PC-9 (cell line): ENCODE measurements around the gene TNFRSF25. TPM values are rescaled to one million over a fixed set of nuclear protein-coding genes. Genes with fewer than 3 reads are reported as not detected.

ENCODE experiments used
- BruUV-seq: library from RNA; stranded (reverse); fragments of 400-500 nt; replicated peaks from 2 replicates; lab custom pipeline; 2021; lab: Mats Ljungman, UMichigan
- CTCF ChIA-PET: fragments of 300-600 bp; sonication (Branson Sonifier 250); formaldehyde crosslinking; loops from one replicate; lab custom pipeline; 2022; ENCODE audit warnings: antibody characterized with exemption; lab: Charles Lee
- POLR2A ChIA-PET: fragments of 300-600 bp; sonication (Branson Sonifier 250); formaldehyde crosslinking; loops from one replicate; lab custom pipeline; 2022; ENCODE audit warnings: antibody characterized with exemption; ENCODE audit not compliant: unreplicated experiment; lab: Charles Lee
- DNase-seq, 2 experiments: peaks; one replicate each; pipeline versions ENCODE4 v3.0.0 to v3.0.0-alpha.2; 2015 to 2022; ENCODE audit warnings: mixed read lengths in 1 of 2
- H2AFZ ChIP-seq: fragments of 200-600 bp; sonication (generic); 2 replicates; pipeline ENCODE4 v1.8.1; 2017; ENCODE audit warnings: antibody characterized with exemption
- H3F3A ChIP-seq: fragments of 200-600 bp; sonication (generic); 2 replicates; pipeline ENCODE4 v1.8.1; 2017; ENCODE audit warnings: antibody characterized with exemption, mild to moderate bottlenecking, low read depth; ENCODE audit not compliant: insufficient read depth
- H3K27ac ChIP-seq: fragments of 200-600 bp; sonication (generic); 2 replicates; pipeline ENCODE4 v1.6.1; 2016; ENCODE audit warnings: mixed run types
- H3K27me3 ChIP-seq: fragments of 200-600 bp; sonication (generic); 2 replicates; pipeline ENCODE4 v1.6.1; 2016; ENCODE audit warnings: low read depth, mixed run types; ENCODE audit not compliant: insufficient read depth
- H3K36me3 ChIP-seq: fragments of 200-600 bp; sonication (generic); 2 replicates; pipeline ENCODE4 v1.6.1; 2016; ENCODE audit warnings: low read depth, mixed run types
- H3K4me1 ChIP-seq: fragments of 200-600 bp; sonication (generic); replicated peaks from 2 replicates; pipeline ENCODE4 v1.6.1; 2016; ENCODE audit warnings: mixed run types; ENCODE audit not compliant: insufficient read depth
- H3K4me2 ChIP-seq: fragments of 200-600 bp; sonication (generic); 2 replicates; pipeline ENCODE4 v1.6.1; 2017; ENCODE audit warnings: mixed run types
- H3K4me3 ChIP-seq: fragments of 200-600 bp; sonication (generic); 2 replicates; pipeline ENCODE4 v1.6.1; 2016; ENCODE audit warnings: mixed run types
- H3K79me2 ChIP-seq: fragments of 200-600 bp; sonication (generic); 2 replicates; pipeline ENCODE4 v1.6.1; 2017; ENCODE audit warnings: low read depth, mixed run types
- H3K9me2 ChIP-seq: fragments of 200-600 bp; sonication (generic); 2 replicates; pipeline ENCODE4 v1.8.1; 2017; ENCODE audit warnings: mild to moderate bottlenecking; ENCODE audit not compliant: insufficient read depth
- H3K9me3 ChIP-seq: fragments of 200-600 bp; sonication (generic); 2 replicates; pipeline ENCODE4 v1.8.1; 2016; ENCODE audit warnings: low read depth; ENCODE audit not compliant: insufficient read depth
- H4K20me1 ChIP-seq: fragments of 200-600 bp; sonication (generic); 2 replicates; pipeline ENCODE4 v1.8.1; 2017; ENCODE audit not compliant: insufficient read depth
- EZH2 ChIP-seq: fragments of 200-600 bp; sonication (generic); IDR thresholded peaks from 2 replicates; pipeline ENCODE4 v1.8.0; 2017; ENCODE audit warnings: antibody characterized with exemption, low read depth
- intact Hi-C: fragments of 100-400 bp; cut with micrococcal nuclease; formaldehyde crosslinking; loops from one replicate; pipeline ENCODE4 v1.10.0; 2022; ENCODE audit not compliant: unreplicated experiment
- total RNA-seq: library from RNA; stranded (reverse); gene quantifications from 2 replicates; pipeline ENCODE4 v1.2.3, GENCODE V29; 2021
- TF ChIP-seq, protein P1 (sequence below): fragments of 200-600 bp; sonication (generic); conservative IDR thresholded peaks from 2 replicates; pipeline ENCODE4 v1.6.1; 2017; ENCODE audit warnings: mixed run types, antibody characterized with exemption, mild to moderate bottlenecking, moderate library complexity

Gene TNFRSF25
- total RNA-seq, 1 experiment from 2014 or later = 12.3 TPM

DNA sequence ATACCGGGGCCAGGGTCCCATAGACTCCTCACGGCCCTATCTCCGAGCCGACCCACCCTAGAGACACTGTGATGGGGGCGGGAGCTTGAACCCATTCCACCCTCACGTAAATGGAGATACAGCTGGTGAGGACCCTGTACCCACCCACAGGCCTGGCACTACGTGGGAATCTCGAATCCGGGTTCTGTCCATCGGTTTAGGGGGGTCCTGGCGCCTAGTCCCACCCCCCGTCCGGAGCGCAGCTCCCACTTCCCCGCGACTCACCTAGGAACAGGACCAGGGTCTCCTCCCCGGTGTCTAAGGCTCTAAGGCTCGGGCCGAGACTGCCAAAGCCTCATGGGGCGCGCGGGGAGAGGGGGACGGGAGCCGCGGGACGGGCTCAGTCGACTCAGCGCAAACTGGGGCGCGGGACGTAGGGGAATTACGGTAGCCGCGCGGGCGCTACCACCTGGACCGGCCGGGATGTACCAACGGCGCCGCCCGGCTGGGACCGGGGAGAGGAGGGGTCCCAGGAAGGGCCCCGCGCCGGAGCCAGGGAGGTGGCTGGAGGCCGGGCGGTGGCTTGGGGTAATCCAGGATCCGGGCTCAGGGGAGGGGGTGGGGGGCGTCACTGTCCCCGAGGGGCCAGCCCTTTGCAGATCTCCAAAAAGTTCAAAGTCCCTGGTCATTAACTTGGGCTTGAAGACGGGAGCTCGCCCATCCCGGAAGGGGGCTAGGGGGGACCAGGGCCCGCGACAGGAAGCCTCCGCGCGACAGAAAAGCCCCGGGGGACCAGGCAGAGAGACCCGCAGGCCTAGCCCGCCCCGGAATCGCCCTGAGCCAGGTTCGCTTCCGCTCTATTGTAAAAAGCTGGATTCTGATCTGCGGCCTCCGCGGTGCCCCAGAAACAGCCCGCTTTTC, 24.5 kb upstream of the TNFRSF25 start:
- H3K4me1 ChIP-seq = peaks cover 19% of the 10 kb centered on the region
- no peaks in the 10 kb centered on the region for H4K20me1 ChIP-seq
- no peaks in the 10 kb centered on the region for H3K9me3 ChIP-seq
- no peaks in the 10 kb centered on the region for H3K79me2 ChIP-seq
- peak; percentile 45 to 76 for DNase-seq
- H3K27me3 ChIP-seq = no peaks in the 10 kb centered on the region
- intact Hi-C loops = loop anchor here (2.0 to 5.0 kb wide), 3 partner anchors 32 to 138 kb away; partner anchors contain the start of gene KLHL21
- H3K27ac ChIP-seq = peak overlapping the region; percentile 89
- H3K36me3 ChIP-seq = no peaks in the 10 kb centered on the region
- H3K4me2 ChIP-seq = peak overlapping the region; percentile 98
- H2AFZ ChIP-seq = peak overlapping the region; percentile 90
- TF ChIP-seq, protein P1, sequence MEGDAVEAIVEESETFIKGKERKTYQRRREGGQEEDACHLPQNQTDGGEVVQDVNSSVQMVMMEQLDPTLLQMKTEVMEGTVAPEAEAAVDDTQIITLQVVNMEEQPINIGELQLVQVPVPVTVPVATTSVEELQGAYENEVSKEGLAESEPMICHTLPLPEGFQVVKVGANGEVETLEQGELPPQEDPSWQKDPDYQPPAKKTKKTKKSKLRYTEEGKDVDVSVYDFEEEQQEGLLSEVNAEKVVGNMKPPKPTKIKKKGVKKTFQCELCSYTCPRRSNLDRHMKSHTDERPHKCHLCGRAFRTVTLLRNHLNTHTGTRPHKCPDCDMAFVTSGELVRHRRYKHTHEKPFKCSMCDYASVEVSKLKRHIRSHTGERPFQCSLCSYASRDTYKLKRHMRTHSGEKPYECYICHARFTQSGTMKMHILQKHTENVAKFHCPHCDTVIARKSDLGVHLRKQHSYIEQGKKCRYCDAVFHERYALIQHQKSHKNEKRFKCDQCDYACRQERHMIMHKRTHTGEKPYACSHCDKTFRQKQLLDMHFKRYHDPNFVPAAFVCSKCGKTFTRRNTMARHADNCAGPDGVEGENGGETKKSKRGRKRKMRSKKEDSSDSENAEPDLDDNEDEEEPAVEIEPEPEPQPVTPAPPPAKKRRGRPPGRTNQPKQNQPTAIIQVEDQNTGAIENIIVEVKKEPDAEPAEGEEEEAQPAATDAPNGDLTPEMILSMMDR = 0 out of 2 replicates have a peak, but pooled peaks have one; percentile 64
- no peak for TF ChIP-seq EZH2
- ChIA-PET CTCF (interaction anchor here (0.6 to 1.4 kb wide), 3 partner anchors 50 to 151 kb away, joined by 3 read pairs; no protein-coding TSS in a partner anchor), POLR2A (interaction anchor here (0.6 to 0.7 kb wide), 2 partner anchors 108 to 111 kb away, joined by 4 to 5 read pairs; no protein-coding TSS in a partner anchor)
- peak overlapping the region; percentile 89 for H3K4me3 ChIP-seq
- peaks cover 12% of the 10 kb centered on the region; the same call in 1 of the 2 replicates for H3F3A ChIP-seq
- H3K9me2 ChIP-seq = no peaks in the 10 kb centered on the region
- BruUV-seq = TSS peak; percentile 70

DNA sequence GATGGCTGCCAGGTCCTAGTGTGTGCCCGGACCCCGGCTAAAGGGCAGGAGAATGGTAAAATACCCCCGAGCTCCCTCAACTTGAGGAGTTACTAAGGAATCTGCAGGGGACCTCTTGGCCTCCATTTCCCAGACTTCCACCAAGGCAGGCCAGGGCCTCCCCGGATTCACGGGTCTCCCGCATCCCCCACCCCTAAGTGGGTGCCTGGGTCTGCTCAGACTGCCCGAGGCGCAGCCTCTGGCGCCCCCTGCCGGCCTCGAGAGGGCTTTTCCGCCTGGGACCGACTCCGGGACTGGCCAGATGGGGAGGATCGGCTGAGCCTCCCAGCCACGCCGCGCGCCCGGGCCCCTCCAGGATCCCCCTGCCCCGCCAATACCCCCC, 23.8 kb upstream of the TNFRSF25 start:
- peak overlapping the region; percentile 90 for H2AFZ ChIP-seq
- no peaks in the 10 kb centered on the region for H3K79me2 ChIP-seq
- POLR2A ChIA-PET = interaction anchor here (0.6 kb wide), 1 partner anchor 112 kb away, joined by 4 read pairs; no protein-coding TSS in a partner anchor

More for the DNA sequence above, 23.8 kb upstream of the TNFRSF25 start:
- H3K9me3 ChIP-seq = no peaks in the 10 kb centered on the region
- H3K27me3 ChIP-seq = no peaks in the 10 kb centered on the region
- H3F3A ChIP-seq = peaks cover 12% of the 10 kb centered on the region; the same call in 1 of the 2 replicates
- no peak for TF ChIP-seq EZH2
- TF ChIP-seq, protein P1 = peak; percentile 91
- peaks cover 19% of the 10 kb centered on the region for H3K4me1 ChIP-seq
- peak overlapping the region; percentile 89 for H3K4me3 ChIP-seq
- DNase-seq = peak in 1 of 2 experiments; percentile 79
- H3K4me2 ChIP-seq = peak overlapping the region; percentile 98
- H4K20me1 ChIP-seq = no peaks in the 10 kb centered on the region
- H3K27ac ChIP-seq = peak overlapping the region; percentile 89; the same call in 1 of the 2 replicates
- no peaks in the 10 kb centered on the region for H3K9me2 ChIP-seq
- intact Hi-C loops = loop anchor here (2.0 to 5.0 kb wide), 5 partner anchors 23 to 242 kb away; partner anchors contain the start of gene KLHL21
- BruUV-seq = no TSS peak
- no peaks in the 10 kb centered on the region for H3K36me3 ChIP-seq
- CTCF ChIA-PET = interaction anchor here (1.0 to 1.4 kb wide), 2 partner anchors 49 to 127 kb away, joined by 3 read pairs; no protein-coding TSS in a partner anchor
